HG02943 (cell line): ENCODE data around the gene TREML4.

Source experiments
- ATAC-seq: cut with Tn5 transposase; IDR thresholded peaks from one replicate; pipeline ENCODE4 v1.9.1; 2021; ENCODE audit warnings: mild to moderate bottlenecking, low read depth, moderate library complexity; ENCODE audit not compliant: unreplicated experiment

The TREML4 gene

GRCh38 chr6:41280381-41281057, 52.4 kb downstream of the TREML4 start:
- ATAC-seq, result no peak

GRCh38 chr6:41283600-41283999, 55.5 kb downstream of the TREML4 start:
- no peak for ATAC-seq

- no peak for ATAC-seq
These were observed 56.6 kb downstream of the TREML4 start for GRCh38 chr6:41284726-41285125.

- ATAC-seq, result no peak
These were observed 58.6 kb downstream of the TREML4 start, which contains the start of gene TREM1 for GRCh38 chr6:41286544-41287346. Gene TREM1 (minus strand): TSS chr6:41286682. CDS start chr6:41286655, 27 bp downstream.

GRCh38 chr6:41288030-41288753, 60.0 kb downstream of the TREML4 start:
- ATAC-seq, result no peak
